K562 (cell line): Measurements from ENCODE around the gene DHX8. TPM values are rescaled to one million over a fixed set of nuclear protein-coding genes. Genes with fewer than 3 reads are reported as not detected.
A peak's percentile ranks its signal among the peaks of the same experiment; 100 is the strongest.

Experiments used
- CBFA2T2 ChIP-seq: fragments of 450-650 bp; conservative IDR thresholded peaks from 2 replicates; pipeline ENCODE4 v1.6.1; 2017; ENCODE audit warnings: mild to moderate bottlenecking
- GATAD2B ChIP-seq: fragments of 450-650 bp; IDR thresholded peaks from 2 replicates; pipeline ENCODE4 v1.6.1; 2017; ENCODE audit warnings: mild to moderate bottlenecking, borderline replicate concordance
- GTF2B ChIP-seq: IDR thresholded peaks from 2 replicates; pipeline ENCODE4 v1.6.1; 2011; ENCODE audit not compliant: insufficient read length; ENCODE audit errors: extremely low read depth
- HNRNPLL ChIP-seq: fragments of 200-400 bp; formaldehyde crosslinking; IDR thresholded peaks from 2 replicates; pipeline ENCODE4 v1.6.1; 2017; ENCODE audit warnings: low read length, low read depth, mild to moderate bottlenecking; ENCODE audit not compliant: poor library complexity, severe bottlenecking
- MAFF ChIP-seq: IDR thresholded peaks from 2 replicates; pipeline ENCODE4 v1.6.1; 2012; ENCODE audit warnings: low read length, improper control_type of control experiment
- MAZ ChIP-seq, 2 experiments: fragments of 450-650 bp in 1 of 2; sonication (generic) in 1 of 2; formaldehyde crosslinking; IDR thresholded peaks in 1 of 2; conservative IDR thresholded peaks in 1 of 2; 2 replicates each; pipeline versions ENCODE4 v1.4.0 to v1.5.0; 2020; ENCODE audit warnings: mild to moderate bottlenecking in 1 of 2, missing genetic modification reagents in 1 of 2
- NEUROD1 ChIP-seq: fragments of 150-350 bp; IDR thresholded peaks from 2 replicates; pipeline ENCODE4 v1.6.1; 2014; ENCODE audit warnings: borderline replicate concordance, low read length, low read depth; ENCODE audit not compliant: partially characterized antibody
- OTX1 ChIP-seq: fragments of 450-650 bp; formaldehyde crosslinking; IDR thresholded peaks from 2 replicates; pipeline ENCODE4 v1.4.0; 2022; ENCODE audit warnings: mild to moderate bottlenecking
- PURB ChIP-seq: sonication (generic); formaldehyde crosslinking; IDR thresholded peaks from 2 replicates; pipeline ENCODE4 v1.9.0; 2021; ENCODE audit warnings: low read depth, mild to moderate bottlenecking, missing genetic modification reagents
- RAD21 ChIP-seq, 2 experiments: fragments of 250-450 bp in 1 of 2; fragments of 450-650 bp in 1 of 2; sonication (Bioruptor Pico) in 1 of 2; formaldehyde crosslinking in 1 of 2; IDR thresholded peaks in 1 of 2; conservative IDR thresholded peaks in 1 of 2; 2 replicates each; pipeline versions ENCODE4 v1.4.0 to v1.8.0; 2020 to 2022; ENCODE audit warnings: mild to moderate bottlenecking in 2 of 2, moderate library complexity in 1 of 2
- RBM34 ChIP-seq: fragments of 200-400 bp; formaldehyde crosslinking; IDR thresholded peaks from 2 replicates; pipeline ENCODE4 v1.6.1; 2018; ENCODE audit warnings: low read length, borderline replicate concordance; ENCODE audit not compliant: insufficient read depth
- RNF219 ChIP-seq: fragments of 250-450 bp; sonication (Bioruptor Pico); IDR thresholded peaks from 2 replicates; pipeline ENCODE4 v1.5.0; 2022; ENCODE audit warnings: mild to moderate bottlenecking
- SMAD3 ChIP-seq: fragments of 450-650 bp; formaldehyde crosslinking; conservative IDR thresholded peaks from 2 replicates; pipeline ENCODE4 v1.4.0; 2020; ENCODE audit warnings: mild to moderate bottlenecking
- SUPT5H ChIP-seq: fragments of 450-650 bp; IDR thresholded peaks from 2 replicates; pipeline ENCODE4 v1.6.1; 2016
- ZNF780A ChIP-seq: fragments of 250-450 bp; sonication (Bioruptor Pico); IDR thresholded peaks from 2 replicates; pipeline ENCODE4 v1.5.0; 2021; ENCODE audit warnings: mild to moderate bottlenecking
- polyA plus RNA-seq, 8 experiments: library from polyadenylated mRNA; depleted of rRNA in 4 of 8; stranded (reverse) in 5 of 8; unstranded in 3 of 8; fragments of >200 nt; fragmentation: Nextera tagmentation in 2 of 8; fragmentation: Illumina TruSeq in 1 of 8; extraction: Ambion mirVana in 2 of 8; extraction: Trizol in 1 of 8; gene quantifications; 2 replicates each; pipeline versions ENCODE4 v1.2.1 to v1.2.3, GENCODE V29; 2011 to 2014; ENCODE audit warnings: inconsistent platforms in 1 of 8, missing spikeins in 1 of 8
- total RNA-seq, 7 experiments: library from RNA; depleted of rRNA in 6 of 7; stranded (reverse); fragments of >200 nt in 6 of 7; fragmentation: Illumina TruSeq in 2 of 7; extraction: Trizol in 2 of 7; gene quantifications; 2 replicates each; pipeline versions ENCODE4 v1.2.1 to v1.2.3, GENCODE V29; 2011 to 2021; ENCODE audit warnings: low replicate concordance in 1 of 7
- TF ChIP-seq, protein P1 (sequence below): fragments of 450-650 bp; IDR thresholded peaks from 2 replicates; pipeline ENCODE4 v1.6.1; 2018; ENCODE audit not compliant: partially characterized antibody
- TF ChIP-seq, protein P2 (sequence below), 2 experiments: fragments of 450-650 bp; IDR thresholded peaks; 2 replicates each; pipeline ENCODE4 v1.6.1; 2016

Gene DHX8
- total and polyA plus RNA-seq, 9 of the 15 experiments (the other 6 are each of a cell fraction or from before 2014, with no cell fraction given): 16.7 to 42.5 (median 25.6) TPM

DNA sequence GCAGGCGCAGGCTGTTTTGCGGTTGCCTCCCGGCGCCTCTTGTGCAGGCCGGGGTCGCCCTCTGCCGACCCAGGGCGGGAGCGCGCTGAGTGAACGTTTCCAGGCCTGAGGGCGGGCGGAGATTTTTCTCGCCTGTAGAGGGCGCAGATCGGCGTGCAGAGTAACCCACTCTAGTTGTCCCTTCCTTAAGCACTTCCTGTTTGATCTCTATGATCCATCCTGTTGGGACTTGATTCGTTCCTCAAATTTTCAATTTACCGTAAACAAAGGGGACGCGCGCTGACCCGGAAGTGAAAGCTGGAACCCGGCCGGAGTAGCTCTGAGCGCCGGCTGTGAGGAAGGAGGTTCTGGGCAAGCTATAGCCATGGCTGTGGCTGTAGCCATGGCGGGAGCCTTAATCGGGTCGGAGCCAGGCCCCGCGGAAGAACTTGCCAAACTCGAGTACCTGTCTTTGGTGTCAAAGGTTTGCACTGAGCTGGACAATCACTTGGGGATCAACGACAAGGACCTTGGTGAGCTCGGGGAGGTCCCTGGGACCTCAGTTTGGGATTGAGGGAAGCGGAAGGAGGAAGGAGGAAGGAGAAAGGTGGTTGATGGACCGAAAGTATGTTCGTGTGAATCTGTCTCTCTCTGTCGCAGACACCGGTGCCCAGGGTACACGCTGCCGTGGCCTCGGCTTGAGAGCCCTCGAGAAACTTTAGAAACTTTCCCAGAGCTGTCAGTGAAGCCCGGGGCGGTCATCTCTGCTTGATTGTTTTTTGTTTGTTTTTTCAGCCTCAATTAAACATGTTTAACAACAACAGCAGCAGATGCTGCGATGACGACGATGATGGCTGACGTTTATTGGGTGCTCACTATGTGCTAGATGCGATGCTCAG, at the start of gene DHX8 (continued):
- TF ChIP-seq GTF2B: no peak
- TF ChIP-seq SUPT5H: peak; percentile 92
- no peak for TF ChIP-seq OTX1 (CRISPR knock-in tag)
- TF ChIP-seq RBM34: no peak
- TF ChIP-seq ZNF780A (CRISPR knock-in tag): no peak
- TF ChIP-seq MAFF: no peak
- TF ChIP-seq, protein P1, sequence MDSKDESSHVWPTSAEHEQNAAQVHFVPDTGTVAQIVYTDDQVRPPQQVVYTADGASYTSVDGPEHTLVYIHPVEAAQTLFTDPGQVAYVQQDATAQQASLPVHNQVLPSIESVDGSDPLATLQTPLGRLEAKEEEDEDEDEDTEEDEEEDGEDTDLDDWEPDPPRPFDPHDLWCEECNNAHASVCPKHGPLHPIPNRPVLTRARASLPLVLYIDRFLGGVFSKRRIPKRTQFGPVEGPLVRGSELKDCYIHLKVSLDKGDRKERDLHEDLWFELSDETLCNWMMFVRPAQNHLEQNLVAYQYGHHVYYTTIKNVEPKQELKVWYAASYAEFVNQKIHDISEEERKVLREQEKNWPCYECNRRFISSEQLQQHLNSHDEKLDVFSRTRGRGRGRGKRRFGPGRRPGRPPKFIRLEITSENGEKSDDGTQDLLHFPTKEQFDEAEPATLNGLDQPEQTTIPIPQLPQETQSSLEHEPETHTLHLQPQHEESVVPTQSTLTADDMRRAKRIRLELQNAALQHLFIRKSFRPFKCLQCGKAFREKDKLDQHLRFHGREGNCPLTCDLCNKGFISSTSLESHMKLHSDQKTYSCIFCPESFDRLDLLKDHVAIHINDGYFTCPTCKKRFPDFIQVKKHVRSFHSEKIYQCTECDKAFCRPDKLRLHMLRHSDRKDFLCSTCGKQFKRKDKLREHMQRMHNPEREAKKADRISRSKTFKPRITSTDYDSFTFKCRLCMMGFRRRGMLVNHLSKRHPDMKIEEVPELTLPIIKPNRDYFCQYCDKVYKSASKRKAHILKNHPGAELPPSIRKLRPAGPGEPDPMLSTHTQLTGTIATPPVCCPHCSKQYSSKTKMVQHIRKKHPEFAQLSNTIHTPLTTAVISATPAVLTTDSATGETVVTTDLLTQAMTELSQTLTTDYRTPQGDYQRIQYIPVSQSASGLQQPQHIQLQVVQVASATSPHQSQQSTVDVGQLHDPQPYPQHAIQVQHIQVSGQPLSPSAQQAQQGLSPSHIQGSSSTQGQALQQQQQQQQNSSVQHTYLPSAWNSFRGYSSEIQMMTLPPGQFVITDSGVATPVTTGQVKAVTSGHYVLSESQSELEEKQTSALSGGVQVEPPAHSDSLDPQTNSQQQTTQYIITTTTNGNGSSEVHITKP: peak; percentile 58
- TF ChIP-seq MAZ (CRISPR knock-in tag; conservative IDR thresholded peaks at IDR 0.05 in 1 of 2, IDR thresholded peaks at IDR 0.05 in 1 of 2): peak; percentile 43 to 74; a peak in 3 of 4 replicates
- no peak for TF ChIP-seq HNRNPLL
- no peak for TF ChIP-seq SMAD3 (CRISPR knock-in tag)
- TF ChIP-seq RAD21 (CRISPR knock-in tag; conservative IDR thresholded peaks at IDR 0.05 in 1 of 2, IDR thresholded peaks at IDR 0.05 in 1 of 2): peak; percentile 99 to 100
- TF ChIP-seq PURB (CRISPR knock-in tag): no peak
- no peak for TF ChIP-seq RNF219 (CRISPR knock-in tag)
- TF ChIP-seq GATAD2B: peak; percentile 89
- TF ChIP-seq CBFA2T2: no peak
- TF ChIP-seq, protein P2, sequence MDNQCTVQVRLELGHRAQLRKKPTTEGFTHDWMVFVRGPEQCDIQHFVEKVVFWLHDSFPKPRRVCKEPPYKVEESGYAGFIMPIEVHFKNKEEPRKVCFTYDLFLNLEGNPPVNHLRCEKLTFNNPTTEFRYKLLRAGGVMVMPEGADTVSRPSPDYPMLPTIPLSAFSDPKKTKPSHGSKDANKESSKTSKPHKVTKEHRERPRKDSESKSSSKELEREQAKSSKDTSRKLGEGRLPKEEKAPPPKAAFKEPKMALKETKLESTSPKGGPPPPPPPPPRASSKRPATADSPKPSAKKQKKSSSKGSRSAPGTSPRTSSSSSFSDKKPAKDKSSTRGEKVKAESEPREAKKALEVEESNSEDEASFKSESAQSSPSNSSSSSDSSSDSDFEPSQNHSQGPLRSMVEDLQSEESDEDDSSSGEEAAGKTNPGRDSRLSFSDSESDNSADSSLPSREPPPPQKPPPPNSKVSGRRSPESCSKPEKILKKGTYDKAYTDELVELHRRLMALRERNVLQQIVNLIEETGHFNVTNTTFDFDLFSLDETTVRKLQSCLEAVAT (IDR thresholded peaks at IDR 0.05): peak; percentile 66 to 87
- TF ChIP-seq NEUROD1: peak; percentile 70
